GM12865 (cell line): Measurements from ENCODE around the gene GRAMD1B.

Experiments used
- DNase-seq: peaks from one replicate; pipeline ENCODE4 v3.0.0; 2010; ENCODE audit warnings: low read depth
- H3K4me3 ChIP-seq: 2 replicates; pipeline ENCODE4 v1.5.1; 2011; ENCODE audit warnings: mild to moderate bottlenecking, low read depth, low read length, control low read depth
- TF ChIP-seq, protein P1 (sequence below): IDR thresholded peaks from 2 replicates; pipeline ENCODE4 v1.5.1; 2011; ENCODE audit warnings: low read length, control low read depth, low read depth, inconsistent platforms; ENCODE audit not compliant: insufficient read depth; ENCODE audit errors: missing control alignments

Gene GRAMD1B

DNA sequence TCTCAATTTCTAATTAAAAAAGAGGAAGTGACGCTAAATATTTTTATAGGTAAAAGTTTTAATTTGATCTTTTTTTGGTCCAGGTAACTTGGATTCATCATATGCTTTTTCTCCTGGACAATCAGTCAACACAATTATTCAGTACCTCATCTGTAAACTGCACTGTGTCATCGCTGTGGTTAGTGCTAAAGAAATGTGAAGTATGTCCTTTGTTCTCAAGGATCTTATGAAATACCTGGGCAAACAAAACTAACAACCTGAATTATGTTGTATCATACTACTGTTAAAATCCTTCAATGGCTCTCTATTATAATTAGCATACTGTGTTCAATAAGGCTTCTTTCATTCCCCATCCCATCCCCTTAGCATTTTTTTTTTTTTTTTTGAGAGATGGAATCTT, 244.2 kb downstream of the GRAMD1B start:
- no peak for DNase-seq
- H3K4me3 ChIP-seq: no peak overlapping the region
- TF ChIP-seq, protein P1, sequence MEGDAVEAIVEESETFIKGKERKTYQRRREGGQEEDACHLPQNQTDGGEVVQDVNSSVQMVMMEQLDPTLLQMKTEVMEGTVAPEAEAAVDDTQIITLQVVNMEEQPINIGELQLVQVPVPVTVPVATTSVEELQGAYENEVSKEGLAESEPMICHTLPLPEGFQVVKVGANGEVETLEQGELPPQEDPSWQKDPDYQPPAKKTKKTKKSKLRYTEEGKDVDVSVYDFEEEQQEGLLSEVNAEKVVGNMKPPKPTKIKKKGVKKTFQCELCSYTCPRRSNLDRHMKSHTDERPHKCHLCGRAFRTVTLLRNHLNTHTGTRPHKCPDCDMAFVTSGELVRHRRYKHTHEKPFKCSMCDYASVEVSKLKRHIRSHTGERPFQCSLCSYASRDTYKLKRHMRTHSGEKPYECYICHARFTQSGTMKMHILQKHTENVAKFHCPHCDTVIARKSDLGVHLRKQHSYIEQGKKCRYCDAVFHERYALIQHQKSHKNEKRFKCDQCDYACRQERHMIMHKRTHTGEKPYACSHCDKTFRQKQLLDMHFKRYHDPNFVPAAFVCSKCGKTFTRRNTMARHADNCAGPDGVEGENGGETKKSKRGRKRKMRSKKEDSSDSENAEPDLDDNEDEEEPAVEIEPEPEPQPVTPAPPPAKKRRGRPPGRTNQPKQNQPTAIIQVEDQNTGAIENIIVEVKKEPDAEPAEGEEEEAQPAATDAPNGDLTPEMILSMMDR: no peak
